GM19328 (cell line): Measurements from ENCODE around the gene WWOX.
"Not testable (repeated sequence)": the region's sequence is repeated elsewhere in the genome, so short reads cannot be mapped to it uniquely, and the experiment has no call there.

ENCODE experiments used
- ATAC-seq: cut with Tn5 transposase; IDR thresholded peaks from one replicate; pipeline ENCODE4 v1.9.1; 2021; ENCODE audit warnings: mild to moderate bottlenecking, moderate library complexity; ENCODE audit not compliant: unreplicated experiment

WWOX gene

DNA sequence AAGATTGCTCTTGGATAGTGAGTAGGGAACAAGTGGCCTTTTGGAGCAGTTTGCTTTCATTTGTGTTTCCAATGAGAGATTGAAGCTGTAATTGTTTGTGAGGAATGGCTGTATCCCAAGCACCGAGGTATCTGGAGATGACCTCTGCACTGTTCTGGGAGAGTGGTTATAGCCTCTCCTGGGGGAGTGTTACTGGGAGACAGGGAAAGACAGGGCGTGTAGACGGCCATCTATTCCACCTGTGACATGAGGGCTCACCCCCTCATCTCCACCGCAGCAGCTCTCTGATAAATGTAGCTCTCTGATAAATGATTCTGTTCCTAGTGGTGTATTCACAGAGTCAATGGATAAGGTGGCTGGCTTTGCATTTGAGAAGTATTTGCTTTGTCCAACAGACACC, 1107.4 kb downstream of the WWOX start:
- no peak for ATAC-seq

DNA sequence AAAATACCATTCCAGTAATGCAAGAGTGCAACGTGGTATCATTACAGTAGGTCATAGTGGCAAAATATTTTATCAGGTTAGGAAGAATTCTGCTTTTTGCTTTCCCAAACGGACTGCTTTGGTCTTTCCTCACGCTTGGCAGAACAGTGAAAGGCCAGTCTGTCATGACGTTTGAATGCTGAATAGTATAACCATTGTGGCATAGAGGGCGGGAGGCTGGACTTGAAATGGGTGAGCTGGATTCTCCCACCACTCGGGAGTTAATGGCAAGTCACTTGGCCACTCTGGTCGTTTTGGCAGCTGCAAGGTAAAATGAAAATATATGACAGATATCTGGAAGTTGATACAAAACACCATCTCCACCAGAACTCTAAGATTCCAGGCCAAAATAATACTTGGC, 1109.9 kb downstream of the WWOX start:
- no peak for ATAC-seq

DNA sequence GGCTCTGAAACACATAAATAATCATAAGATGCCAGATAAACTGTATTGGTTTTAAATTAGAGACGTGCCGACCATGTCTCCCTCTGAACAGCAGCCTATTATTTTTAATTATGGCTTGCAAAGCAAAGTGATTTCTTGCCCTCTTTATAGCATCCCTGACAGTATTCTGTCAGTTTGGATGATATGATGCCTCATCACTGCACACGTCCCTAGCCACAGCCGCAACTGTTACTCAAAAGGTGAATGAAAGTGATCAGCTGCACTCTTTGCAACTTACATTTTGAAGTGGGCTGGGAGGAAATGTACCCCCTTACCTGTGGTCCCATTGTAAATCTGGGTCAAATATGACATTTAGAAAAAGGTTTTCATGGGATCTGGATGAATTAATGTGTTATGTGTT, 1111.2 kb downstream of the WWOX start:
- ATAC-seq, result no peak

DNA sequence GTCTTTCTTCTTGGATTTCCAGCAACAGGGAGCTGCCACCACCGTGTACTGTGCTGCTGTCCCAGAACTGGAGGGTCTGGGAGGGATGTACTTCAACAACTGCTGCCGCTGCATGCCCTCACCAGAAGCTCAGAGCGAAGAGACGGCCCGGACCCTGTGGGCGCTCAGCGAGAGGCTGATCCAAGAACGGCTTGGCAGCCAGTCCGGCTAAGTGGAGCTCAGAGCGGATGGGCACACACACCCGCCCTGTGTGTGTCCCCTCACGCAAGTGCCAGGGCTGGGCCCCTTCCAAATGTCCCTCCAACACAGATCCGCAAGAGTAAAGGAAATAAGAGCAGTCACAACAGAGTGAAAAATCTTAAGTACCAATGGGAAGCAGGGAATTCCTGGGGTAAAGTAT, 1112.1 kb downstream of the WWOX start:
- ATAC-seq, result no peak

DNA sequence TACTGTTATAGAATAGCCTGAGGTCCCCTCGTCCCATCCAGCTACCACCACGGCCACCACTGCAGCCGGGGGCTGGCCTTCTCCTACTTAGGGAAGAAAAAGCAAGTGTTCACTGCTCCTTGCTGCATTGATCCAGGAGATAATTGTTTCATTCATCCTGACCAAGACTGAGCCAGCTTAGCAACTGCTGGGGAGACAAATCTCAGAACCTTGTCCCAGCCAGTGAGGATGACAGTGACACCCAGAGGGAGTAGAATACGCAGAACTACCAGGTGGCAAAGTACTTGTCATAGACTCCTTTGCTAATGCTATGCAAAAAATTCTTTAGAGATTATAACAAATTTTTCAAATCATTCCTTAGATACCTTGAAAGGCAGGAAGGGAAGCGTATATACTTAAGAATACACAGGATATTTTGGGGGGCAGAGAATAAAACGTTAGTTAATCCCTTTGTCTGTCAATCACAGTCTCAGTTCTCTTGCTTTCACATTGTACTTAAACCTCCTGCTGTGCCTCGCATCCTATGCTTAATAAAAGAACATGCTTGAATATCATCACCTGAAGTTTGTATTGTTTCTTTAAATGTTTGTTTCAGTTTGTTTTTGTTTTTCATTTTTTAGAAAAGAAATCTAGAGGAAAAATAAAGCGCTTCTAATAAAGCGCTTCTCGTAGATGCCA, 1112.8 kb downstream of the WWOX start:
- no peak for ATAC-seq

DNA sequence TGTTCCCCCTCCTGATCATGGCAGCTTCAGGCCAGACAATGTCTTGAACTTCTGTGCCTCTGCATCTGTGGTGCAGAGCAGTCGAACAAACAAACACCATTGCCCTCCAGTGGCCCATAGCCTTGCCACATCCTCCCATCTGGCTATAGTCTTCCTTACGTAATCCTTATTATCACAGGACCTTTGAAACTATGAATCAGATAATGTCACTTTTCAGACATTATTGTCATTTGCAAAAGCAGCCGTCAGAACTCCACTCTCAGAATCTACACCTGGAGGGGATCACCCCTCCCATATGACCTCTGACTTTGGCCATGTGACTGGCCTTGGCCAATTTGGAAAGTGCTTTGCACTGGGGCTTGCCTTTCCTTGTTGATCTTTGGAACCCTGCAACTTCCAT, 1113.8 kb downstream of the WWOX start:
- ATAC-seq, result no peak

DNA sequence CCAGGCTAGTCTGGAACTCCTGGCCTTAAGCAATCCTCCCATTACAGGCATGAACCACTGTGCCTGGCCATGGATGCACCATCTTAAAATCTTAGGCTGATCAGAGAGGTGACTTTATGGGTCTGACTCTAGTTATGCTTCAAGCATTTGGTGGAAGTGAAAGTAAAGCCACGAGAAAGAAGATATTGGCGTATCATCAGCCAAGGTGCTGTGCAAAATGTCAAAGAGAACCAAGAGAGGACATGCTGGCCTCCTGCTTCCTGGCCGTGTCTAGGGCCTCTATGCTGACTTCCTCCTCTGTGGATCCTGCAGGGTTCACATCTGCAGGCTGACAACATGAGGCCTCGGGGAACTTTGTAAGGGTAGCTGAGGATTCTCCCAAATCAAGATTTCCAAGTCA, 1115.8 kb downstream of the WWOX start:
- ATAC-seq, result no peak

DNA sequence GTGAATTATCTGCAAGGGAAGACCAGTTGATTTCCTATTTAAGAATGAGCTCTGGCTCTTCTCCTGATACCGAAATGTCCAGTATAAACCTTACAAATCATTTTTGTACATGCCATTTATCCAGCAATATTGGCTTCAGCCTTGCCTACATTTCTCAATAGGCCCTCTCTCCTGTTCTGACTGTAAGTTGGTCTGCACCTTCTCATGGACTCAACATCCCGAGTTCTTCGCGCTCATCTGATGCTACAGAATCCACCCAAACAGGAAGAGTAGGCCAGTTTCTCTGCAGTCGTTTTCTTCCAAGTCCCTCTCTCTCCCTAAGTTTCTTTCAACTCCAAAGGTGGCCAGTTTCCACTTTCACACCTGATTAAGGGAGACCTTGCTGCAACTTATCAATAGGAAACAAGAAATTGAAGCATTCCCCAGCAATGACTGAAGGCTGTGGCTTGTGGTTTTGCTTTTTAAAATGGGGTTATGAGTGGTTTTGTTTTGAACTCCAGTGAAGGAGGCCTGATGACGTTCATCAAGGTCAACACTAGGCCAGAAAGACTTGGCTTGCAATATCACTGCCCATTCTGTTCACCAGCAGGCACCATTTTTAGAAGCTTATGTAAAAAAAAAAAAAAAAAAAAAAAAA, 1118.0 kb downstream of the WWOX start:
- ATAC-seq, result no peak

DNA sequence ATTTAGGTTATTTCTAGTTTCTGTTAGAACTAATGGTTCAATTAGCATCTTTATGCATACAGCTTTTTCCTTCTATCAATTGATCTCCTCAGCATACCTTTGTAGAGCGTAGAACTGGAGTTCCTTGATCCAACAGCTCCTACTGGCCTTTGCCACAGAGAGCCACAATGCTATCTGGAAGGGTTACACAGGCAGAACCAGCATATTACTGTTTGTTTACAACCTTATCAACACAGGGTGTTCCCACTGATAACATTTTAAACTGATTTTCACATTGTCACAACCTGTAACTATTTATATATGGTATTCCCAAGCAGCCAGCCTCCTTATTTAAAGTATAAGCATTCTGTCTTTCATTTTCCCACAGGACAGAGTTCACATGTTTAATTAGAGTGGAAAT, 1118.9 kb downstream of the WWOX start:
- no peak for ATAC-seq

DNA sequence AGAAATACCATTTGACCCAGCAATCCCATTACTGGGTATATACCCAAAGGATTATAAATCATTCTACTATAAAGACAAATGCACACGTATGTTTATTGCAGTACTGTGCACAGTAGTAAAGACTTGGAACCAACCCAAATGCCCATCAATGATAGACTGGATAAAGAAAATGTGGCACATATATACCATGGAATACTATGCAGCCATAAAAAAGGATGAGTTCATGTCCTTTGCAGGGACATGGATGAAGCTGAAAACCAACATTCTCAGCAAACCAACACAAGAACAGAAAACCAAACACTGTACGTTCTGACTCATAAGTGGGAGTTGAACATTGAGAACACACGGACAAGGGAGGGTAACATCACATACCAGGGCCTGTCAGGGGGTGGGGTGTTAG, 1126.5 kb downstream of the WWOX start:
- not testable (repeated sequence) for ATAC-seq

DNA sequence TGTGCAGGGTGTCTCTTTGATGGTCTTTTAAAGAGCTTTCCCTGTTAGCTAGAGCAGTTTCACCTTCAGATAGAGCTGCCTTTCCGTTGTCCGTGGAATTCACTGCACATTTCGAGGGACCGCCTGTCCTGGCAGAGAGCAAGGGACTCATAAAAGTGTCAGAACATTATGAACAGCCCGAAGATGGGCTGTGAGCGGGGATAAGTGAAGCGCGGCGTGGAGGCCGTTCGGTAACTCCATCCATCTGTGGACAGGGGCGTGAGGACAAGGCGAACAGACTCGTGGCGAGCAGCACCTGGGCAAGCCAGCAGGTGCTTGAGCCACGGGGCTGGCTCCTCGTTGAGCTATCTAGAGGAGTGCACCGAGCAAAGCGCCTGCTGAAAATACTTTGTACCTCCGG, 1129.9 kb downstream of the WWOX start:
- ATAC-seq, result no peak

DNA sequence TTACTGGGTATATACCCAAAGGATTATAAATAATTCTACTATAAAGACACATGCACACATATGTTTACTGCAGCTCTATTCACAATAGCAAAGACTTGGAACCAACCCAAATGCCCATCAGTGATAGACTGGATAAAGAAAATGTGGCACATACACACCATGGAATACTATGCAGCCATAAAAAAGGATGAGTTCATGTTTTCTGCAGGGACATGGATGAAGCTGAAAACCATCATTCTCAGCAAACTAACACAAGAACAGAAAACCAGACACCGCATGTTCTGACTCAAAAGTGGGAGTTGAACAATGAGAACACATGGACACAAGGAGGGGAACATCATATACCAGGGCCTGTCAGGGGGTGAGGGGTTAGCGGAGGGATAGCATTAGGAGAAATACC, 1146.2 kb downstream of the WWOX start:
- not testable (repeated sequence) for ATAC-seq

DNA sequence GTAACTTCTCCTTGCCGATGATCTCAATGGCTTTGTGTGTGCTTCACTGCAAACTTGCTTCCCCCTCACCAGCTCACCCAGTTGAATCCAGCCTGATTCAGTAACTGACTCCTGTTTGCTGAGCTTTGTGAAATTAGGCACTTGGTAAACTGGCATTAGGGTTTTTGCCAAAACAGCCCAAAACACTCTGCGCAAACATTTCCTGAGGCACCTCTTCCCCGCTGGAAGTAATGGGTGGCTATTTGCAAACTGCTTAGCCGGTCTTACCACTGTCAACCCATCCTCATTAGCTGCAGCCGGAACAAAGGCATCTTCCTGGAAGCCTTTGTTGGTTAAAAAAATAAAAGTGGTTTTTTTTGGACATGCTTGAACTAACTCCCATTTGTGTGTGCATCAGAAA, 1147.9 kb downstream of the WWOX start:
- ATAC-seq, result no peak

DNA sequence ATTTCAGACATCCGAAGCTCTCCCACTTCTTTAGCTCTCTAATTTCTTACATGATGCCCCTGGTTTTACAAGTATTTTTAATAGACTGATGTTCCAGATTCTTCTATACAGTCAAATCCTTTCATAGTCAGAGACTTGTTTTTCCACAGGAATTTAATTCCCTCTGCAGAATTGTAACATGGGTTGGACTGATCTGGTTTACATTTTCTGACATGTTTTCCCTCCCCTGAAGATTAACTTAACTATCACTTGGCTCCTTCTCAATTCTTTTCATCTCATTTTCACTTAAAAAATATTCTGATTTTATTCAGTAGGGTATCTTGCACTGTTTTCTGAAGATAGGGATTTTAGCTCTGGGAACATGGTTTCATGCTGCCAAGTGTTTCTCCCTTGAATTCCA, 1148.9 kb downstream of the WWOX start:
- no peak for ATAC-seq

DNA sequence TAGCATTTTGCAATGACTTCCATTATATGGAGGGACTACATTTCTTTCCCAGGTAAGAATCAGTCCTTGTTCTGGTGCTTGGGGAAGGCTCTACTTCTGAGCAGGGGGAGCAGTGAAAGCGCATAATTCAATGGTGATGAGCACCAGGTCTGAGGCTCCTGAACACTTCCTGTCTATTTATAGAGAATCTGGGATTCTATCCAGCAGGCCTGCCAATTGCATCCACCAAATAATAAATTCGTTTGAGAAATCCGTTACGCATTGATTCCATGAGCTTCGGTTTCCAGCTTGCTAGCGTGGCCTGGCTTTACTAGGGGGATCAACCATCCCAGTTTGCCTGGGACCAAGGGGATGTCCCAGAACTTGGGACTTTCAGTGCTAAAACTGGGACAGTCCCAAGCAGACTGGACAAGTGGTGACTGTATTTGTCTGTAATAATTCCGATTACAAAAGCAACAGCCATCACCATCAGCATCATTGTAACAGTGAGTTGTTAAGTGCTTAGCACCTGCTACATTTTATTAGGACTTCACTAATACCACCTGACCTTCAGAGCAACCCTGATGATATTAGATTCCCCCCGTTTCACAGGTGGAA, 1151.1 kb downstream of the WWOX start:
- no peak for ATAC-seq

DNA sequence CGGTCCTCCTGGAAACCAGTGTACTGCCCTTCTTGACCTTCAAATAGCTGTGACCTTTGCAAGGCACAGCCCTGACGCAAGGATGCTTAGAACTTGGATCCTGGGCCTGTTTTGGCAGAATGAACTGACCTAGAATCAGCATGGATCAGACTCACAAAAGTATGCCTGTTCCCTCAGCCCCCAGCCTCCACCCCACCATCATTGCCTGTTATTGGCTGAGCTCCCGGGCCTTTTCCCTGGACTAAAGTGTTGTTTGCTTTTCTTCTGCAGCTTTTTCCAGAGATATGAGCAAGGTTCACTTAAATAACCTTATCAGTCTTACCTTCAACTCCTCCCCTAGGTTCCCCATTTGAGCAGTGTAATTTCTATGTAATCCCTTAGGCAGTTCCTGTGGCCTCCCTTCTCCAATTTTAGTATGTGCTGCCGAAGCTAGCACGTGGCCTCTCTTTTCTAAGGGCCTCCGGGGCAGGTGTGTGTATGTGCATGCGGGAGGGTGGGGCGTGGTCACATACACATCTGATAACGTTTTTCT, 1153.7 kb downstream of the WWOX start:
- ATAC-seq, result no peak

DNA sequence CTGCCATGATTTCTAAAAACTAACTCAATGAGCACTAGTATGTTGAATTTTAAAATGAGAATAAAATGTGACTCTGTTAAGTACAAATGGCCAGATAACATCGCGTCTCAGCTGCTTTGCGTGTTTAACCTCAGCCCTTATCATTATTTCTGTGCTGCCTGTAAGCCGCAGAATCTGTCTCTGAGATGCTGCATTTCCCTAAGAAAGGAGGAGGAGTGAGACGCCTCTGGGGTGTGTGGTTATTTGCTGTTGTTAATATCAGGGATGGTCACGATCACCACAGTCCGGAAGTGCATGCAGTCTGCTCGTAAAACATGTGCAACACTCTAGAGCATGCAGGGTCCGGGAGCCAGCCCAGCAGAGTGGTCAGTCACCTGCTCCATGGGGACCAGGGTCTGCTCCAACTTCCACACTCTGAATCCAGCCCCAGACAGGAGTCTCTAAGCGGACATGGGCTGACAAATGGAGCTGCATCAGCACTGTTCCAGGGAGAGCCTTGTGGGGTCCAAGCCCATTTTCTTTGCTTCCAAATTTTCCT, 1158.6 kb downstream of the WWOX start:
- ATAC-seq, result no peak

DNA sequence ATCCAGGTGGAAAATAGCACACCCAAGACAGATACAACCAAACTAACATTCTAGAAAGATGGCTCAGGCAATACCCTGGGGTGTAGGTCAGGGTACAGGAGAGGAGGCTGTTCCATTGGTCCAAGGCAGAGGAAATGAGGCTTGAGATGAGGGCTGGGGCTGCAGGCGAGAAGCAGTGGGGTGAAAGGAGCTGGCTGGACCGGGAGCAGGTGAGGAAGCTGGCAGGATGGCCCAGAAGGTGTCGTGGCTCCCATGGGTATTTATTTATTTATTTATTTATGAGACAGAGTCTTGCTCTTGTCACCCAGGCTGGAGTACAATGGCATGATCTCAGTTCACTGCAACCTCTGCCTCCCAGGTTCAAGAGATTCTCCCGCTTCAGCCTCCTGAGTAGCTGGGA, 1161.4 kb downstream of the WWOX start:
- ATAC-seq, result not testable (repeated sequence)

DNA sequence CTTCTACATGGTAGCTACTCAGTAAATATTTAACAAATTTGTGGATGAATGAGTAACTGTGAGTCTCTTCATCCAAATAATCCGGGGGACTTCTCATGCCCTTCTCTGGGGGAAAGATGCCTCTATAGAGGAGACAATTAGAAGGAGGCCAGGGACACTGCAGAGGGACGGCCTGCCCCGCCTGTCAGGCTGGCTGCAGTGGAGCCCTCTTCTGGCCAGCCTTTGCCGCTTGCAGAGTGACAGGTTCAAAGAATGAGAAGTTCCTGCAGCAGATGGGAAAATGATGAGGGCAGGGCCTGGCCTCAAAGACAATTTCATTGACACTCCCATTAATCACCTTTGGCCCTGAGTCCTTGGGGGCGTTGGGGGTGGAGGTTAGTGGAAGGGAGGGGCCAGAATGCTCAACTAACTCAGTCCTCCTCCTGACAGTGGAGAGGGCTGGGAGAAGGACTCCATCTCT, 1162.1 kb downstream of the WWOX start:
- ATAC-seq, result no peak

DNA sequence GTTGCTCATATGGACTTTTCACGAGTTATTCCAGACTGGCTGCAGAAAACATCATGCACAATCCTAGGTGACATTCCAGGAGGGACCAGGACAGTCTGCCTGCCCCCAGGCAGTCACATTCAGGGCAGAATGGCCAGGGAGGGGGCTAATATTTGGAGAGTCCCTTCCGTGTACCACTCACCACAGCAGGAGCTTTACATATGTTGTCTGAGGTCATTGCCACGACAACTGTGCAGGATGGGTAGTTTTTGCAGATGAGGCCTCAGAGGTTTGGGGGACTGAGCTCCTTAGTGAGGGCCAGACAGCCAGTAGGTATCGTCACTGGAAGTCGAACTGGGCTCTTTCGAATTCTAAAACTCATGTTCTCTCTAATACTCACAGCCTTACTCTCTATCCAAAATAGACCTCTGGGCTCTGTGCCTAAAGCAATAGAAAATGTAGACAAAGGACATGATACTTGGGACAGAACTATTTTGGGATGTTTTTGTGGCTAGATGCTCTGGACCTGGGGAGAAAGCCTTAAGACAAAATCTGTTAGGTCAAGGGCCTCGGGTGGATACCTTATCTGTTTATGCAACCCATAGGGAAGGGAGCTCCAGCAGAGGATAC, 1162.6 kb downstream of the WWOX start:
- no peak for ATAC-seq
